ENCODE measurements around the gene MFGE8.

- no peak for TF ChIP-seq CTCF (IDR thresholded peaks at IDR 0.05)
- TF ChIP-seq EP300 (IDR thresholded peaks at IDR 0.05; ENCODE audit: low read depth): no peak
- TF ChIP-seq POLR2AphosphoS5 (IDR thresholded peaks at IDR 0.05): no peak
- TF ChIP-seq POLR2A (IDR thresholded peaks at IDR 0.05): no peak
These were observed 3.0 kb downstream of the MFGE8 start for GRCh38 chr15:88909956-88910831.

Data from transverse colon (tissue), 4 donors.